Suprapubic skin (tissue), 3 donors: ENCODE measurements around the gene ERI3.

Experiments used
- EP300 ChIP-seq: sonication (generic); formaldehyde crosslinking; IDR thresholded peaks from one replicate; pipeline ENCODE4 v1.6.1; 2017; ENCODE audit warnings: antibody characterized with exemption
- POLR2A ChIP-seq, 2 donors: fragments of 450-650 bp; IDR thresholded peaks; one replicate each; pipeline ENCODE4 v1.6.1; 2017; ENCODE audit warnings: antibody characterized with exemption in 2 of 2, mild to moderate bottlenecking in 2 of 2, moderate library complexity in 2 of 2
- TF ChIP-seq, protein P1 (sequence below), 2 donors: fragments of 200-600 bp in 1 of 2; fragments of 450-650 bp in 1 of 2; sonication (generic) in 1 of 2; IDR thresholded peaks; one replicate each; pipeline ENCODE4 v1.5.1; 2016 to 2019; ENCODE audit warnings: antibody characterized with exemption in 2 of 2, mild to moderate bottlenecking in 1 of 2, moderate library complexity in 1 of 2

- TF ChIP-seq, protein P1, sequence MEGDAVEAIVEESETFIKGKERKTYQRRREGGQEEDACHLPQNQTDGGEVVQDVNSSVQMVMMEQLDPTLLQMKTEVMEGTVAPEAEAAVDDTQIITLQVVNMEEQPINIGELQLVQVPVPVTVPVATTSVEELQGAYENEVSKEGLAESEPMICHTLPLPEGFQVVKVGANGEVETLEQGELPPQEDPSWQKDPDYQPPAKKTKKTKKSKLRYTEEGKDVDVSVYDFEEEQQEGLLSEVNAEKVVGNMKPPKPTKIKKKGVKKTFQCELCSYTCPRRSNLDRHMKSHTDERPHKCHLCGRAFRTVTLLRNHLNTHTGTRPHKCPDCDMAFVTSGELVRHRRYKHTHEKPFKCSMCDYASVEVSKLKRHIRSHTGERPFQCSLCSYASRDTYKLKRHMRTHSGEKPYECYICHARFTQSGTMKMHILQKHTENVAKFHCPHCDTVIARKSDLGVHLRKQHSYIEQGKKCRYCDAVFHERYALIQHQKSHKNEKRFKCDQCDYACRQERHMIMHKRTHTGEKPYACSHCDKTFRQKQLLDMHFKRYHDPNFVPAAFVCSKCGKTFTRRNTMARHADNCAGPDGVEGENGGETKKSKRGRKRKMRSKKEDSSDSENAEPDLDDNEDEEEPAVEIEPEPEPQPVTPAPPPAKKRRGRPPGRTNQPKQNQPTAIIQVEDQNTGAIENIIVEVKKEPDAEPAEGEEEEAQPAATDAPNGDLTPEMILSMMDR (IDR thresholded peaks at IDR 0.05), result no peak
- TF ChIP-seq POLR2A (IDR thresholded peaks at IDR 0.05), result no peak
- no peak for TF ChIP-seq EP300
These were observed 64.6 kb downstream of the ERI3 start for GRCh38 chr1:44290250-44291094.
